Tibial nerve (tissue), 4 donors: ENCODE measurements around the gene TRIM13. TPM values are rescaled to one million over a fixed set of nuclear protein-coding genes. Genes with fewer than 3 reads are reported as not detected.

Experiments used
- DNase-seq, 2 donors: peaks; one replicate each; pipeline ENCODE4 v3.0.0-alpha.2; 2019; ENCODE audit warnings: low spot score in 2 of 2
- H3K27ac ChIP-seq, 4 donors: fragments of 200-600 bp; sonication (generic) in 3 of 4; one replicate each; pipeline ENCODE4 v1.5.1; 2017 to 2019; ENCODE audit warnings: mild to moderate bottlenecking in 1 of 4
- H3K27me3 ChIP-seq, 2 donors: fragments of 200-600 bp; sonication (generic) in 1 of 2; one replicate each; pipeline versions ENCODE4 v1.5.1 to v1.6.0; 2017 to 2019
- H3K36me3 ChIP-seq, 3 donors: fragments of 200-600 bp; sonication (generic); one replicate each; pipeline ENCODE4 v1.5.1; 2018 to 2019
- H3K4me1 ChIP-seq, 4 donors: fragments of 200-600 bp; sonication (generic) in 3 of 4; one replicate each; pipeline ENCODE4 v1.5.1; 2017 to 2019
- H3K4me3 ChIP-seq, 4 donors: fragments of 200-600 bp; sonication (generic) in 3 of 4; one replicate each; pipeline ENCODE4 v1.5.1; 2017 to 2019; ENCODE audit warnings: mild to moderate bottlenecking in 1 of 4, moderate library complexity in 1 of 4
- H3K9me3 ChIP-seq, 4 donors: fragments of 200-600 bp; sonication (generic) in 3 of 4; one replicate each; pipeline ENCODE4 v1.5.1; 2017 to 2019
- CTCF ChIP-seq, 5 experiments: fragments of 200-600 bp in 3 of 5; fragments of 450-650 bp in 2 of 5; sonication (generic) in 3 of 5; IDR thresholded peaks; one replicate each; pipeline ENCODE4 v1.5.1; 2016 to 2019; ENCODE audit warnings: antibody characterized with exemption in 5 of 5, mild to moderate bottlenecking in 3 of 5, moderate library complexity in 2 of 5
- EP300 ChIP-seq, 2 donors: sonication (generic); formaldehyde crosslinking; IDR thresholded peaks; one replicate each; pipeline ENCODE4 v1.6.1; 2017; ENCODE audit warnings: antibody characterized with exemption in 2 of 2, mild to moderate bottlenecking in 1 of 2
- POLR2A ChIP-seq, 2 donors: fragments of 450-650 bp; IDR thresholded peaks; one replicate each; pipeline ENCODE4 v1.6.1; 2017; ENCODE audit warnings: antibody characterized with exemption in 2 of 2, mild to moderate bottlenecking in 2 of 2, moderate library complexity in 2 of 2
- WGBS, 2 donors: methylation state at CpG; one replicate each; pipeline ENCODE4 v1.1.5; 2018; 5-methylcytosine and 5-hydroxymethylcytosine counted together
- total RNA-seq, 4 donors: library from RNA; depleted of rRNA; stranded (reverse); fragments of >200 nt; gene quantifications; one replicate each; pipeline ENCODE4 v1.1.0, GENCODE V29; 2016

TRIM13 gene
- total RNA-seq, 4 donors from 2014 or later: 18.0 to 25.8 (median 23.2) TPM

GRCh38 chr13:50017819-50018218 lies 21.0 kb downstream of the TRIM13 start:
- TF ChIP-seq EP300 (IDR thresholded peaks at IDR 0.05): no peak
- no peak for TF ChIP-seq CTCF (IDR thresholded peaks at IDR 0.05)
- TF ChIP-seq POLR2A (IDR thresholded peaks at IDR 0.05): no peak
- H3K27ac ChIP-seq: peak overlapping the region in 2 of 4 donors; percentile 19 to 22
- DNase-seq: no peak
- no peaks in the 10 kb centered on the region for H3K9me3 ChIP-seq
- peaks cover 0 to 57% (median 0%) of the 10 kb centered on the region in 3 donors for H3K36me3 ChIP-seq
- peaks cover 0 to 36% (median 11%) of the 10 kb centered on the region in 4 donors for H3K4me1 ChIP-seq
- no peaks in the 10 kb centered on the region for H3K27me3 ChIP-seq
- H3K4me3 ChIP-seq: no peak overlapping the region

- Histone ChIP-seq H3K9me3 (no peaks in the 10 kb centered on the region), H3K4me1 (peaks cover 0 to 16% (median 0%) of the 10 kb centered on the region in 4 donors), H3K36me3 (peaks cover 0 to 38% (median 0%) of the 10 kb centered on the region in 3 donors), H3K4me3 (no peak overlapping the region), H3K27me3 (no peaks in the 10 kb centered on the region), H3K27ac (peak overlapping the region in 2 of 4 donors; percentile 15)
- TF ChIP-seq POLR2A (IDR thresholded peaks at IDR 0.05): no peak
- TF ChIP-seq CTCF (IDR thresholded peaks at IDR 0.05): no peak
- no peak for TF ChIP-seq EP300 (IDR thresholded peaks at IDR 0.05)
- no peak for DNase-seq
- WGBS, 2 donors: 39 to 42% methylated on average over 1 of the region's 1 CpG
Observed at GRCh38 chr13:50025436-50025835, 28.6 kb downstream of the TRIM13 start.

- TF ChIP-seq POLR2A (IDR thresholded peaks at IDR 0.05) (no peak), CTCF (IDR thresholded peaks at IDR 0.05) (no peak), EP300 (IDR thresholded peaks at IDR 0.05) (no peak)
- H3K27ac ChIP-seq: no peak overlapping the region
- no peaks in the 10 kb centered on the region for H3K9me3 ChIP-seq
- no peak overlapping the region for H3K4me3 ChIP-seq
- peaks cover 0 to 23% (median 0%) of the 10 kb centered on the region in 3 donors for H3K36me3 ChIP-seq
- no peaks in the 10 kb centered on the region for H3K27me3 ChIP-seq
- WGBS, 2 donors: 76 to 86% methylated on average over 2 of the region's 2 CpGs
- H3K4me1 ChIP-seq: peaks cover 0 to 16% (median 0%) of the 10 kb centered on the region in 4 donors
- DNase-seq: no peak
Observed at GRCh38 chr13:50026788-50027473, 30.1 kb downstream of the TRIM13 start.

GRCh38 chr13:50030315-50030714 lies 33.5 kb downstream of the TRIM13 start:
- Histone ChIP-seq H3K9me3 (no peaks in the 10 kb centered on the region), H3K36me3 (no peaks in the 10 kb centered on the region), H3K4me1 (peaks cover 0 to 21% (median 0%) of the 10 kb centered on the region in 4 donors), H3K27ac (no peak overlapping the region), H3K4me3 (no peak overlapping the region), H3K27me3 (no peaks in the 10 kb centered on the region)
- DNase-seq: no peak
- WGBS, 2 donors: 78 to 81% methylated on average over 3 of the region's 3 CpGs
- TF ChIP-seq CTCF (IDR thresholded peaks at IDR 0.05) (no peak), EP300 (IDR thresholded peaks at IDR 0.05) (no peak), POLR2A (IDR thresholded peaks at IDR 0.05) (no peak)

GRCh38 chr13:50033725-50034124 lies 36.9 kb downstream of the TRIM13 start:
- Histone ChIP-seq H3K4me1 (peaks cover 0 to 9% (median 0%) of the 10 kb centered on the region in 4 donors), H3K4me3 (no peak overlapping the region), H3K27me3 (no peaks in the 10 kb centered on the region), H3K36me3 (no peaks in the 10 kb centered on the region), H3K27ac (peak overlapping the region in 1 of 4 donors; percentile 28), H3K9me3 (no peaks in the 10 kb centered on the region)
- no peak for TF ChIP-seq CTCF (IDR thresholded peaks at IDR 0.05)
- no peak for TF ChIP-seq POLR2A (IDR thresholded peaks at IDR 0.05)
- TF ChIP-seq EP300 (IDR thresholded peaks at IDR 0.05): no peak
- no peak for DNase-seq
